Brain pericyte (primary cell): ENCODE measurements around the gene HCN4.

Experiments
- DNase-seq: peaks from one replicate; pipeline ENCODE4 v3.0.0-alpha.2; 2012; ENCODE audit warnings: low read depth, low spot score

HCN4 gene

DNA sequence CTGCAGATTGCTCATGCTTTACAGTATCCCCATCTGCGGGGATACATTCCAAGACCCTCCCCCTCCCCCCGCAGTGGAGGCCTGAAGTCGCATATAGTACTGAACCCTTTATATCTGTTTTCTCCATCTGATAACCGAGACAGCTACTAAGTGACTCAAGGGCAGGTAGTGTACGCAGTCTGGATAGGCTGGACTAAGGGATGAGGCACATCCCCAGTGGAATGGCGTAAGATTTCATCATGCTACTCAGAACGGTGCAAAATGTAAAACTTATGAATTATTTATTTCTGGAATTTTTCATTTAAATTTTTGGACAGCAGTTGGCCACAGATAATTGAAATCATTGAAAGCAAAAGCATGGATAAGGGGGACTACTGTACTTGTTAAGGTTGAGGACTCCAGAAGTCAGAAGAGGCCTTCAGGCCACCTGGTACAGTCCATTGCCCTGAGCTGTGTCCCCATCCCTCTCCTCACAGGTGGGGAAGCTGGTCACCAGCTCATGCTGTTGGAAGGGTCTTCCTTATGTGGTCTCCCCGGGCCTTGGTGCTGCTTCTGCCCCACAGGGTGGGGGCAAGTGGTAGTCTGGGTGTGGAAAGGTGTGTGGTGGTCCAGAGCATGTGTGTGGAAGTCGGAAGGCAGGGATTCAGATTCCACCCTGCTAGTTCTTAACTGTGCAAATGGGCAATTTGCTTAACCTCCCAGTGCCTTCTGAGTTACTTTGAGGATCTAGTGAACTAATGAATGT is 72.0 kb downstream of the HCN4 start:
- DNase-seq: no peak

DNA sequence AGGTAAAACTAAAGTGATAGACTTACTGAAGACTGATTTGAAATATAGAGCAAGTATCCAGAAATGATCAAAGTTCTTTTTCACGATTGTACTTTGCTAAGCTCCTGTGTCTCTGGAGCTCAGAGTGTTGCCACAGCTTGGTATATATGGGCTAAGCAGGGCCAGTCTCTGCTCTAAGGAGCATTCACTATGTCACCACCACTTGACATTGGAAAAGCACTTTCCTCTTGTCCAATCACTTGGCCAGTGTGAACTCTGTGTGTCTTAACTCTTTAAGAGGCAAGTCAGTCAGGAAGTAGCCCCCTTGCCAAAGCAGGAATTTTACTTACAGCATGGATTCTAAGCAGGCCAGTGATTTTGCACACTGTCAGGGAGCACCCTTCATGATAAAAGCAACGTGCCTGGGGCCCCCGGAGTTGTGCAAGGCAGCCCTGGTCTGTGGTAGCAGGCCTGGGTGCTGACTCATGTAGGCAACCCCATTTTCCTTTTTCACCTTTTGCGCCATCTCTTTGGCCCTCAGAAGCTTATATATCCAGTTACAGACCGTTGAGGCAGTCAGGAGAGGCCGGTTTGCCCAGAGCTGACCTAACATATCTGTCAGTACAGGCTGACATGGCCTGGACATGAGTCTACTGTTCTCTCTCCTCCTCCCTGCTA is 73.0 kb downstream of the HCN4 start:
- DNase-seq: no peak

DNA sequence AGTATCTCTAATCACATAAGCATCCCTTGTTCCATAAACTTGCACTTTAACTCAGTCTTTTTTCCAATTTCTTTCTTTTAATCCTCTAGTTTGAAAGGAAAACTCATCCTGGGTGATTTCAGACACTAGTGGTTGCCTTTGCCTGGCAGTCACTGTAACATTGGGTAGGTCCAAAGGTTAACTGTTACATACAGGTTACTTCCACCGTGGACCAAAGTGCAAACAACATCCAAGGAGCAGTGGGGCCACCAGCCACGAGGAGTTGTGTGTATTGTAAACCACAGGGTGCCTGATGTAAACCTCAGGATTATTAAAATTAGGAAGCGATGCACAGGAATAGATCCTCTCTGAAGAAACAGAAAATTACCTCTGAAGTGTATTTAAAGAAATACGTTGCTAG is 75.0 kb downstream of the HCN4 start:
- no peak for DNase-seq

DNA sequence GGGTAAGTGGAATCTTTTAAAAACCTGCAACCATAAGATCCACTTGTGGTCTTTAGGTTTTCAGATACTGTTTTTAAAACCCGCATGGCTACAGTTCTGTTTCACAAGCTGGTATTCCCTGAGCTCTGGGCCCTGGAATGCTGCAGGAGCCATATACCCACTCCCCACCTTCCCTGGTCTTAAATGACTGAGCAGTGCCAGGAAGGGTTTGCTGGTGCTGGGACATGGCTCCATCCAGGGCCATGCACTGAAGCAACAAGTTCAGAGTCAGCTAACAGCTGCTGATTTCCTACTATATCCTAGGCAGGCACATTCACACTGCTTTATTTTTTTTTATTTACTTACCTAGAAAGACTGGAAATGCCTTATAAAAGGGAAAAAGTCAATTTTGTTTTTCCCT is 77.3 kb downstream of the HCN4 start:
- DNase-seq: no peak

DNA sequence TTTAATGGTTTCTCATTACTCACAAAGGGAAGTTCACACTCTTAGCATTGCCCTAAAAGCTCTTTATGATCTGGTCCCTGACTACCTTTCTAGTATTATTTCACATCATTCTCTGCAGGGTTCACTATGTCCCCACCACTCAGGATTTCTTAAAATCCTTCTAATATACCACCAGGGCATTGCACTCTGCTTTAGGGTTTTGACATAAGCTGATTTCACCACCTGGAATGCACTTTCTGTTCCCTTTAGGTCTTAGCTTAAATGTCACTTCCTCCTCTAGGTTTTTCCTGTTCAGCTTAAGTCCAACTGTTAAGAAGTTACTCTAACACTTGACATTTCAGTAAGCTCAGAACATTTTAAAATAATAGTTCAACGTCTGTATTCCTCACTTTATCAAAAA is 81.7 kb downstream of the HCN4 start:
- DNase-seq: no peak

DNA sequence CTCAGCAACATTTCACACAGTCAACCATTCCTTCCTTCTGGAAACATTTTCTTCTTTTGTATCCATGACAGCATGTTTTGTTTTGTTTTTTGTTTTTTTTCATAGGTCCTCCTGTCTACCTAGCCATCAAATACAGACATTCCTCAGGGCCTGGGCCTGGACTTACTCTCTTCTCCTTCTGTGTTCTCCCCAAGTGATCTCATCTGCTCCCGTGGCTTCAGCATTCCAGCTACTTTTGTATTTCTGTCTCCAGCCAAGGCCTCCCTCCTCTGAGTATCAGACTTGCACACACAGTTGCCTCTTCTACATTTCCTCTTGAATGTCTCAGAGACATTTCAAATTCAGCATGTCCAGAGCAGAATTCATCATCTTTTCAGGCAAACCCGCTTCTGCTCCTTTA is 82.4 kb downstream of the HCN4 start:
- no peak for DNase-seq

DNA sequence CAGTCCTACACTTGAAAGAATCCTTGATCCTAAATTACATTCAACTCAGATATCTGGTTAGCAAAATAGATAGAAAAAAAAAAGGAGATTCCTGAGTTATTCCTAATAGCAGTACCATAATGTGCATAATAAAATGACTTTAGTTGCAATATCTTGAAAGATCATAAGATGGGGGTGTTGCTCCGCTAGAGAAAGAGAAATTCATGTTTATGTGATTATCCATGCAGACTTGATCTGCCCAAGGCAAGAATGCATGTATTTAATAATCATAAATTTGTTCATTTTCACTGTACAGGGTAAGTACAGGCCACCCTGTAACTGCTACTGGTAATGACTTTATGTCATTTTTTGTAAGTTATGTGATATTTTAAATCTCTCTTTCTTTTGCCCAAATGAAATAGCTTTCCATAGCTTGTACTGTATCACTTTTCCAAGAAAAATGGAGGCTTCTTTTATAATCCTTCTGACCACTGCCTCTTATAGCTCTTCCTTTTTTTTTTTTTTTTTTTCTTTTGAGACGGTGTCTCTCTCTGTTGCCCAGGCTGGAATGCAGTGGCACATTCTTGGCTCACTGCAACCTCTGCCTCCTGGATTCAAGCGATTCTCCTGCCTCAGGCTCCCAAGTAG is 84.6 kb downstream of the HCN4 start:
- DNase-seq: no peak

DNA sequence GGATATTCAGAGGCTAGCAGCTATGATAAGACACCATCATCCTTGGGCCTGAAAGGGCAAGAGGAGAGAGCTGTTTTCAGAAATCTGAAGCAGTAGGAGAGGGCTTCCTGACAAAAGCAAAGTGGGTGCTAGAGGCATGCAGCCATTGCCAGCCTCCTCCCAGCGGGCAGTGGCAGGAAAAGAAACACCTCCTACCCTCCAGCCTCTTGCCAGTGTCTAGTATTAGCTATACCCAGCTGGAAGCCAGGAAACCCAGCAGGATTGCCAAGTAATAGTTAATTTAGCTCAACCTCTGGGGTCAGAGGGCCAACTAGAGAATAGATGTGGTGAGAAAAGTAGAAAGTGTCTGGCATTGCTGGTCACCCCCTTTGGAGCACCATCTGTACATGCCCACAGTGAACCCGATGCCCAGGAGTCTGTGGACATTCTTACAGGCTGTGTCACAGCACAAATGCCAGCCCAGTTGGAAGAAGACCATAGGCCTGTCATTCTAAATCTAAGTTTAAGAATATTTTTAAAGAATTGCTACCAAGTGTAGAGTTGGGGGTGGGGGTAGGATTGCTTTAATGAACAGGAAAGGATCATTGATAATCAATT is 85.3 kb downstream of the HCN4 start:
- DNase-seq: no peak

DNA sequence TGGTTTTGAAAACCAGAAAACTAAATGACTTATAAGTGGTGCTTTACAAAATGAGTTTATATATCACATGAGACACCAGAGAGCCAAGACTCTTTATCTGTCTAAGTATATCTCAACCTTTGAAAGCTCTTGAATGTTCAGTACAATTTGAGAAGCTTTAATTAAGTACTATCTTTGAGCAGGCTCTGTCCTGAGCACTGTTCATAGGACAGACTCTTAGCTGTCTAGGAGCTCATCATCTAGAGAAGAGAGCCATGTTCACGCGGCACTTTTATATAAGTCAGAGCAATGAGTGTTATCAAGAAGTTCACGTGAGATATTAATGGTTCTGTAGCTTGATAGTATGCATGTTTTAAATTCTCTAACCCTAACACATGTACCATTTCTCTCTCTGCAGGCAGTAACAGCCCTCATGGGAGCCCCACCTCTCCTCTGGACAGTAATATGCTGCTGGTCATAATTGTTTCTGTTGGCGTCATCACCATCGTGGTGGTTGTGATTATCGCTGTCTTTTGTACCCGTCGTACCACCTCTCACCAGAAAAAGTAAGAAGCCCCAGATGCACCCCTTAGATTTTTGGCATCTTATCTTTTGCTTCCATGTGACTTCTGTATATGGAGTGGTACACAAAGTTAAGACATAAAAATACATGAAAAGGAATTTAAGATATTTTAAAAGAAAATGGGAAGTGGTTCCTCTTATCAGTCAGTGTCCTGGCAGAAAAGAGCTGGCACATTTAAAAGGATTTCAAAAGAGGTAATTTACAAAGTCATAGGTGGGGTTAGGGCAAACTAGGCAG is 86.0 kb downstream of the HCN4 start:
- DNase-seq: no peak

DNA sequence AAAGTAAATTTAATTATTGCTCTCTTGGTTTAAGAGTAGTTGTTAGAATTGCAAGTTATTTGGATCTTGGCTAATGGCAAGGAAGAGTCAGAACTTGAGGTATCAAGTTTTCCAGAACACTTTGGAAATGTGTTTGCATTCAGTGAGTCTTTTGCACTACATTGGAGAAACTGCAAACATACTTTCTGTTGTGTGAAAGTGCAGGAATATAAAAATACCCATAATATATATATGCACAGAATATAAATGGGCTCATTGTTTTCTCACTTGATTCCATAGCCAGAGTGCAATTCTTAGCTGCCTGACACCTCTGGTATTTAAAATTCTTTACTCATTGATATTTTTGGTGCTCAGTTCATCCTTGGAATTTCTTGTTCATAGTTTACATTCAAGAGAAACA is 92.9 kb downstream of the HCN4 start:
- no peak for DNase-seq

DNA sequence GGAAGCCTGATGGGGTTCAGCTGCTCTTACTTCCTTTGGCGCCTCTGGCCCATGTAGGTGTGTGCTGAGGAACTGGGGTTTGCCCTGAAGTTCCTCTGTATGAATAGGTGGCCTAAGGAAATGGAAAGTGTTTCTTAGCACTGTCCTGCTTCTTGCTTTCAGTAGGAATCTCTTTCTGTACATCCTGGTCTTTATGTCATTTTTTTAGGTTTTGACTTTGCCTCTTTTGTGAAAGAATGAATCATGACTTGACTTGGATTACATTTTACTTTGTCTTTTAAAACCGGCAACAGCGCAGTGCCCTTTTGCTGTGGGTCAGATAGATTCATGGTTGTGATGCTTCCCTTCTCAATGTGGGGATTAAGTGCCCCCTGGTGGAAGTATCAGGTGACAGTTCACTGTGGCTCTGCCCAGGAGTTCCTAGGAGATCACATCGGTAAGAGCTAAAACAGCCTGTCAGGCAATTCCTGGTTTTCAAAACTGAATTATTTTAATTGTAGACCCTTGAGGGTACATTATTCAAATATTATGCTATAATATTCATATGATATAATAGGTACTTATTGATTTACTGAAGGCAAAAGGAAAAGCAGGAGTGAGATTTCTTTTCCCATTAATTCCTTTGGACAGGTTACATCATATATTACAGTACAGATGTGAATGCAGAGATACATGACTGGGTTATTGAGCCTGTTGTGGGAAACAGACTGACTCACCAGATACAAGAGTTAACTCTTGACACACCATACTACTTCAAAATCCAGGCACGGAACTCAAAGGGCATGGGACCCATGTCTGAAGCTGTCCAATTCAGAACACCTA is 95.4 kb downstream of the HCN4 start:
- no peak for DNase-seq

DNA sequence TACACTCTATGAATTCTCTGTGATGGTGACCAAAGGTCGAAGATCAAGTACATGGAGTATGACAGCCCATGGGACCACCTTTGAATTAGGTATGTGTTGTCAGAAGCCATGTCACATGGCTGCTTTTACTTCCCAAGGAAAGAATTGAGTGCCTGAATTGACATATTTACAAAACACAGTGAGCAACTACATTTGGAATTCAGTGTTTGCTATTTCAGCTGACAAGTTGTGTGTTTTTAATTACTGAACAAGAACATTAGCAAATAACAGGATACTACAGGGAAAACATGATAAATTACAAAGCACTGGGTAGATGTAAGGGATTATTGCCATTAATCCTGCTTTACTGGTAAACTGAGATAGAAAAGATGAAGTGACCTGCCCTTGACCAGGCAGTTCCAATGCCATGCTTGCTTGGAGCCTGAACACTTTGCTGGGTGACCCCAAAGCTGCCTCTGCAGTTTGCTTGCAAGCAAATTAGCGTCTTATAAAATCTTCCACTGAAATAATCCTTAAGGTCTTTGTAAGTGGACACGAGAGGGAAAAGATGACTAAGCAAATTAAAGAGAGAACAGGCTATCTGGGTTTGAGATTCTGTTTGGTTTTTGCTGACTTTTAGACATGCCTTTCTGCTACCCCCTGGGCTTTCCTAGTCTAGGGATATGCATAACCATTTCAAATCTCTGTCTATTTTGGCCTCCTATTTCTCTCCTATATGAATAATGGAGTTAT is 98.2 kb downstream of the HCN4 start:
- DNase-seq: no peak
